ENCODE results near the gene LAMA2. TPM values are rescaled to one million over a fixed set of nuclear protein-coding genes. Genes with fewer than 3 reads are reported as not detected.

Gene LAMA2
- polyA plus RNA-seq, 3 donors, result not detected

DNA sequence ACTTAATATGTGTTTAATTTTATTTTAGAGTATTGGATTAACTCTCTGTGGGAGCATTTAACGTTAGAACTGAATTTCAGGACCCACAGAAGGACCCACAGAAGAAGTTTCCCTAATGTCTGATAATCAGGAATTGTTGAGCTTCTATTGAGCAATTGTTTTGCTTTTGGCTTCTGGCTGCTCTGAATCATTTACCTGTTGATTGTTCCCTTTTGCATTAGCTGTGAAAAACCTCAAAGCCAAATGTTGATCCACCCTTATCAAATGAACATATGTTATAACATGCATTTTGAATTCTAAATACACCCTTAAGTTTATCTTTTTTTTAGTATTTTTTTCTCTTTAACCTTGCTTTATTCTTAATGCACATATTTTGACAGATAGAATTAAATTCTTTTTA, 393.5 kb downstream of the LAMA2 start:
- no peaks in the 10 kb centered on the region for H3K79me2 ChIP-seq (ENCODE audit: insufficient read depth, low read length)
- Mint-ChIP-seq H3K27me3 (ENCODE audit: low read depth in 3 of 3) (no peaks in the 10 kb centered on the region), H3K9me3 (no peaks in the 10 kb centered on the region), H3K4me1 (no peaks in the 10 kb centered on the region), H3K4me3 (no peak overlapping the region), H3K36me3 (no peaks in the 10 kb centered on the region), H3K27ac (no peak overlapping the region)
- intact Hi-C loops (cut with micrococcal nuclease), result no loop called here
- no peak overlapping the region for H3K4me2 ChIP-seq (replicated peaks; ENCODE audit: extremely low read depth, low read length, poor library complexity, severe bottlenecking)
- no peaks in the 10 kb centered on the region for H3K27me3 ChIP-seq (ENCODE audit: control insufficient read depth in 2 of 2, insufficient read depth in 2 of 2, low read length in 2 of 2)
- no peaks in the 10 kb centered on the region for H3K9me3 ChIP-seq (replicated peaks in 1 of 2; ENCODE audit: control insufficient read depth in 1 of 2, insufficient read depth in 1 of 2, low read length in 2 of 2)
- no peak overlapping the region for H3K4me3 ChIP-seq (replicated peaks in 1 of 3; ENCODE audit: low read depth in 2 of 3, low read length in 3 of 3)
- no peaks in the 10 kb centered on the region for H3K4me1 ChIP-seq (ENCODE audit: control insufficient read depth in 1 of 2, insufficient read depth in 2 of 2, low read length in 2 of 2)
- H4K20me1 ChIP-seq (ENCODE audit: insufficient read depth, low read length), result no peaks in the 10 kb centered on the region
- no peak overlapping the region for H2AFZ ChIP-seq (ENCODE audit: insufficient read depth, low read depth, low read length, poor library complexity, severe bottlenecking)
- no peaks in the 10 kb centered on the region for H3K36me3 ChIP-seq (replicated peaks in 1 of 2; ENCODE audit: control insufficient read depth in 1 of 2, insufficient read depth in 2 of 2, low read length in 2 of 2)
- TF ChIP-seq, protein P1, sequence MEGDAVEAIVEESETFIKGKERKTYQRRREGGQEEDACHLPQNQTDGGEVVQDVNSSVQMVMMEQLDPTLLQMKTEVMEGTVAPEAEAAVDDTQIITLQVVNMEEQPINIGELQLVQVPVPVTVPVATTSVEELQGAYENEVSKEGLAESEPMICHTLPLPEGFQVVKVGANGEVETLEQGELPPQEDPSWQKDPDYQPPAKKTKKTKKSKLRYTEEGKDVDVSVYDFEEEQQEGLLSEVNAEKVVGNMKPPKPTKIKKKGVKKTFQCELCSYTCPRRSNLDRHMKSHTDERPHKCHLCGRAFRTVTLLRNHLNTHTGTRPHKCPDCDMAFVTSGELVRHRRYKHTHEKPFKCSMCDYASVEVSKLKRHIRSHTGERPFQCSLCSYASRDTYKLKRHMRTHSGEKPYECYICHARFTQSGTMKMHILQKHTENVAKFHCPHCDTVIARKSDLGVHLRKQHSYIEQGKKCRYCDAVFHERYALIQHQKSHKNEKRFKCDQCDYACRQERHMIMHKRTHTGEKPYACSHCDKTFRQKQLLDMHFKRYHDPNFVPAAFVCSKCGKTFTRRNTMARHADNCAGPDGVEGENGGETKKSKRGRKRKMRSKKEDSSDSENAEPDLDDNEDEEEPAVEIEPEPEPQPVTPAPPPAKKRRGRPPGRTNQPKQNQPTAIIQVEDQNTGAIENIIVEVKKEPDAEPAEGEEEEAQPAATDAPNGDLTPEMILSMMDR (IDR thresholded peaks at IDR 0.05), result no peak
- WGBS (ENCODE audit: insufficient coverage), result no CpG with 5 or more reads among the region's 1 CpG
- H3K9ac ChIP-seq (ENCODE audit: insufficient read depth, low read length, poor library complexity, severe bottlenecking), result no peak overlapping the region
- no peak overlapping the region for H3K27ac ChIP-seq (ENCODE audit: low read depth in 1 of 2, low read length in 2 of 2)
- DNase-seq, result no peak

DNA sequence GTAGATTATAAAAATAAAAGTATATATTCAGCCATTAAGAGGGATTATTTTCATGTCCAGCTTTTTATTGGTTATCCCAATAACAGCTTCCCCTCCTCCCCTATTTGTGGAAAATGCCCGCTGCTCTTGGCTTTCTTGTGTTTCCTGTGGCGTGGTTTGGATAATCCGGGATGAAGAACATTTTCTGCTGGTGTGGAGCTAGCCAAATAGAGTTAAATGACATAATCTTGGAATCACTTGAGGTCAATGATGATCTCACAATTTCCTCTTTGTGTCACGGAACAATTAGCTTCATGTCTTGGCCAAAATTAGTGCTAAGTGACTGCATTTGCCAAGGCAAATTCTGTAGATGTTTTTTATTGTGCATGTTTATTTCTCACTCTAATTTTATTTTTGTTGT, 394.0 kb downstream of the LAMA2 start:
- intact Hi-C loops (cut with micrococcal nuclease), result no loop called here
- no peaks in the 10 kb centered on the region for H3K4me1 ChIP-seq (ENCODE audit: control insufficient read depth in 1 of 2, insufficient read depth in 2 of 2, low read length in 2 of 2)
- 79% methylated on average over 2 of the region's 4 CpGs for WGBS (ENCODE audit: insufficient coverage)

More for the DNA sequence above, 394.0 kb downstream of the LAMA2 start:
- no peaks in the 10 kb centered on the region for H3K9me3 Mint-ChIP-seq
- Histone ChIP-seq H3K9me3 (replicated peaks in 1 of 2; ENCODE audit: control insufficient read depth in 1 of 2, insufficient read depth in 1 of 2, low read length in 2 of 2) (no peaks in the 10 kb centered on the region), H3K4me2 (replicated peaks; ENCODE audit: extremely low read depth, low read length, poor library complexity, severe bottlenecking) (no peak overlapping the region), H3K27me3 (ENCODE audit: control insufficient read depth in 2 of 2, insufficient read depth in 2 of 2, low read length in 2 of 2) (no peaks in the 10 kb centered on the region), H3K36me3 (replicated peaks in 1 of 2; ENCODE audit: control insufficient read depth in 1 of 2, insufficient read depth in 2 of 2, low read length in 2 of 2) (no peaks in the 10 kb centered on the region), H3K4me3 (replicated peaks in 1 of 3; ENCODE audit: low read depth in 2 of 3, low read length in 3 of 3) (no peak overlapping the region), H3K9ac (ENCODE audit: insufficient read depth, low read length, poor library complexity, severe bottlenecking) (no peak overlapping the region), H3K27ac (ENCODE audit: low read depth in 1 of 2, low read length in 2 of 2) (no peak overlapping the region), H4K20me1 (ENCODE audit: insufficient read depth, low read length) (no peaks in the 10 kb centered on the region), H3K79me2 (ENCODE audit: insufficient read depth, low read length) (no peaks in the 10 kb centered on the region), H2AFZ (ENCODE audit: insufficient read depth, low read depth, low read length, poor library complexity, severe bottlenecking) (no peak overlapping the region)
- TF ChIP-seq, protein P1 (IDR thresholded peaks at IDR 0.05), result no peak
- no peak overlapping the region for H3K4me3 Mint-ChIP-seq
- H3K36me3 Mint-ChIP-seq, result no peaks in the 10 kb centered on the region
- no peaks in the 10 kb centered on the region for H3K4me1 Mint-ChIP-seq
- H3K27me3 Mint-ChIP-seq (ENCODE audit: low read depth in 3 of 3), result no peaks in the 10 kb centered on the region
- DNase-seq, result no peak
- H3K27ac Mint-ChIP-seq, result no peak overlapping the region
